Retinal pigment epithelial cell (primary cell): ENCODE data around the gene GNPAT.

ENCODE experiments used
- DNase-seq: peaks from one replicate; pipeline ENCODE4 v3.0.0-alpha.2; 2010; ENCODE audit warnings: low read depth
- H3K4me3 ChIP-seq: 2 replicates; pipeline ENCODE4 v1.5.1; 2011; ENCODE audit warnings: mild to moderate bottlenecking, low read length, control low read depth, moderate library complexity
- TF ChIP-seq, protein P1 (sequence below): conservative IDR thresholded peaks from 2 replicates; pipeline ENCODE4 v1.5.1; 2011; ENCODE audit warnings: low read depth, low read length, control low read depth, inconsistent platforms

GNPAT gene

DNA sequence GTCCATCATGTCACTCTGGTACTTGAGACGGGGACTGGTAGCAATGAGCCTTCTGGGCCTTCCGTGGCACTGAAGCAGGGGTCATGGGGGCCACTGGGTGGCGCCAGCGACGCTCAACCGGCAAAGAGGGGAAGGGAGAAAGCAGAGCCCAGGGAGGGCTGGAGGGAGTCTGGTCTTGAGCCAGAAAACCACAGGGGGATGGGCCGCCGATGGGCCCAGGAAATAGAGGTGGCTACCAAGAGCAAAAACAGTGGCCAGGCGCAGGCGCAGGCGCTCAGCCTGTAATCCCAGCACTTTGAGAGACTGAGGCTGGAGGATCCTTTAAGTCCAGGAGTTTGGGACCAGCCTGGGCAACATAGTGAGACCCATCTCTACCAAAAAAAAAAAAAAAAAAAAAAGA, 74.9 kb downstream of the GNPAT start:
- no peak overlapping the region for H3K4me3 ChIP-seq
- TF ChIP-seq, protein P1, sequence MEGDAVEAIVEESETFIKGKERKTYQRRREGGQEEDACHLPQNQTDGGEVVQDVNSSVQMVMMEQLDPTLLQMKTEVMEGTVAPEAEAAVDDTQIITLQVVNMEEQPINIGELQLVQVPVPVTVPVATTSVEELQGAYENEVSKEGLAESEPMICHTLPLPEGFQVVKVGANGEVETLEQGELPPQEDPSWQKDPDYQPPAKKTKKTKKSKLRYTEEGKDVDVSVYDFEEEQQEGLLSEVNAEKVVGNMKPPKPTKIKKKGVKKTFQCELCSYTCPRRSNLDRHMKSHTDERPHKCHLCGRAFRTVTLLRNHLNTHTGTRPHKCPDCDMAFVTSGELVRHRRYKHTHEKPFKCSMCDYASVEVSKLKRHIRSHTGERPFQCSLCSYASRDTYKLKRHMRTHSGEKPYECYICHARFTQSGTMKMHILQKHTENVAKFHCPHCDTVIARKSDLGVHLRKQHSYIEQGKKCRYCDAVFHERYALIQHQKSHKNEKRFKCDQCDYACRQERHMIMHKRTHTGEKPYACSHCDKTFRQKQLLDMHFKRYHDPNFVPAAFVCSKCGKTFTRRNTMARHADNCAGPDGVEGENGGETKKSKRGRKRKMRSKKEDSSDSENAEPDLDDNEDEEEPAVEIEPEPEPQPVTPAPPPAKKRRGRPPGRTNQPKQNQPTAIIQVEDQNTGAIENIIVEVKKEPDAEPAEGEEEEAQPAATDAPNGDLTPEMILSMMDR, result peak; percentile 67
- DNase-seq, result no peak

DNA sequence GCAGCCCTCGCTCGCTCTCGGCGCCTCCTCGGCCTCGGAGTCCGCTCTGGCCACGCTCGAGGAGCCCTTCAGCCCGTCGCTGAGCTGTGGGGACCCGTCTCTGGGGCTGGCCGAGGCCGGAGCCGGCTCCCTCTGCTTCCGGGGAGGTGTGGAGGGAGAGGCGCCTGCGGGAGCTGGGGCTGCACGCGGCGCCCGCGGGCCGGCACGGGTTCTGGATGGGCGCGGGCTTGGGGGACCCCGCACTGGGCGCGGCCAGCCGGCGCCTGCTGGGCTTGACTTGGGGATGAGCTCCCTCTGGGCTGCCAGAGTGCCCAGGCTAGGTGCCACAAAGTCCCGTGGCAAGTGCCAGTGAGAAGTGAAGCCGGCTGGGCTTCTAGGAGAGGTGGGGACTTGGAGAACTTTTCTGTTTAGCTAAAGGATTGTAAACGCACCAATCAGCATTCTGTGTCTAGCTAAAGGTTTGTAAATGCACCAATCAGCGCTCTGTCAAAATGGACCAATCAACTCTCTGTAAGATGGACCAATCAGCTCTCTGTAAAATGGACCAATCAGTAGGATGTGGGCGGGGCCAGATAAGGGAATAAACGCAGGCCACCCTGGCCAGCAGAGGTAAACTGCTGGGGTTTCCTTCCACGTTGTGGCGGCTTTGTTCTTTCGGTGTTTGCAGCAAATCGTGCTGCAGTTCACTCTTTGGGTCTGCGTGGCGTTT, 76.4 kb downstream of the GNPAT start:
- no peak for DNase-seq
- TF ChIP-seq, protein P1, result no peak
- H3K4me3 ChIP-seq, result no peak overlapping the region

DNA sequence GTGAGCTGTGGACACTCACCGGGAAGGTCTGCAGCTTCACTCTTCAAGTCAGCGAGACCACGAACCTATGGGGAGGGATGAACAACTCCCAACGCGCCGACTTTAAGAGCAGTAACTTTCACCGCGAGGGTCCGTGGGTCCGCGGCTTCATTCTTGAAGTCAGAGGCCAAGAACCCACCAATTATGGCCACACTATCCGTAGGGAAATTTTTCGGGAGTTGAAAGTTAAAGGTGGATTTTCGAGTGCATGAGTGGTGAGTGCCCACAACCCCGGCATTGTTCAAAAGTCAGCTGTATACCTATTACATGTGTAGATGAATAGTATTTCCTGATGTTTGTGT, 77.0 kb downstream of the GNPAT start:
- DNase-seq, result no peak
- no peak overlapping the region for H3K4me3 ChIP-seq
- TF ChIP-seq, protein P1, result no peak

DNA sequence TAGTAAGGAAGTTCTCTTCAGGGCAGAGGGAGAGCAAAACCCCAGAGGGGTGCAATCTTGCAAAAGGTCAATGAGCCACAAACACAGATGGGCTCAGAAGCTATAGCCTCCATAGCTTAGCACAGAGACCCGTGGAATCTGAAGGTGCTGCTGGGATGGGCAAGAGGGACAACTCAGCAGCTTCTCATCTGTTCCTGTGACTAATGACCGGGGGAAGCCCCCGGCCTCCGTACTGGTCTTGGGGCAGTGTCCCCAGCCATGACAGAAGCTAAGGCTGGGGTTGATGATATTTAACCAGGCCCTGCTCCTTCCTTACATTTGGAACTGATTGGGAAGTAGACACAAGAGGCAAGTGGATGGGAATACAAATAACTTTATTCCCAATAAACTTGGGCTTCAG, 77.6 kb downstream of the GNPAT start:
- TF ChIP-seq, protein P1, result no peak
- DNase-seq, result no peak
- H3K4me3 ChIP-seq, result no peak overlapping the region

DNA sequence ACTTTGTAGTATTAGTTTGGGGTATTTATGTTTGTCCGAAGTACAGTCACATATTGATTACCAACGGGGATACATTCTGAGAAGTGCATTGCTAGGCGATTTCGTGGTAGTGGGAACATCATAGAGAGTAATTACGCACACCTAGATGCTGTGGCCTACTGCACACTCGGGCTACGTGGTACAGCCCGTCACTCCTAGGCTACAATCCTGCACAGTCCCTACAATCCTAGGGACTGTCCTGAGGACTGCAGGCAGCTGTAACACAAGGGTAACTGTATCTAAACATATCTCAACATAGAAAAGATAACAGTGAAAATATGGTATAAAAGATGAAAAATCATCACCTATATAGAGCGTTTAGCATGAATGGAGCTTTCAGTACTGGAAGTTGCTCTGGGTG, 78.1 kb downstream of the GNPAT start:
- TF ChIP-seq, protein P1, result no peak
- H3K4me3 ChIP-seq, result no peak overlapping the region
- DNase-seq, result no peak

DNA sequence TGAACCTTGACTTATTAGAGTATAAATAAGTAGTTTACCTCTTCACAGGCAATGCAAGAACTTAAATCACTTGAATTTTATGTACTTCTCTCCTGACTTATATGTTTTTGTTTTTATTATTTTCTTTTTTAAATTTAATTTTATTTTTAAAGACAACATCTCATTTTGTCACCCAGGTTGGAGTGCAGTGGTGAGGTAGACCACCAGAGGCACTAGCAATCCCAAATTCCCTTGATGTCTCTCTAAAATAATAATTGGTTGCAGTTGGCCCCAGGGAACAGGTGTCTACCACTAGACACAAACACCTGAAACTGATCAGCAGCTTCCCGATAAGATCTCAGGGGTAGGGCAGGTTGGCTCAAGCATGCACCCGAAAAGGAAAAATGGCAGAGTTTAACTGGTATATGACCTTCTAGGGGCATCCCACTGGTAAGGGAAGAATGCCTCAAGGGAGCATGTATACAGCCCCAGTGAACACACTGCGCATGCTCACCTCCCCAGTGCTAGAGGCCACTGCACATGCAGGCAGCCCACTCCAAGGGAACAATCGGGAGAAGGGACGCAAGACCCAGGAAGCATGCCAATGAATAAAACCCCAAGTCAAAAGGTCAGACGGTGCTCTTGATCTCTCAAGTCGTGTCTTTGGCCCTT, 82.0 kb downstream of the GNPAT start:
- TF ChIP-seq, protein P1, result peak; percentile 20

DNA sequence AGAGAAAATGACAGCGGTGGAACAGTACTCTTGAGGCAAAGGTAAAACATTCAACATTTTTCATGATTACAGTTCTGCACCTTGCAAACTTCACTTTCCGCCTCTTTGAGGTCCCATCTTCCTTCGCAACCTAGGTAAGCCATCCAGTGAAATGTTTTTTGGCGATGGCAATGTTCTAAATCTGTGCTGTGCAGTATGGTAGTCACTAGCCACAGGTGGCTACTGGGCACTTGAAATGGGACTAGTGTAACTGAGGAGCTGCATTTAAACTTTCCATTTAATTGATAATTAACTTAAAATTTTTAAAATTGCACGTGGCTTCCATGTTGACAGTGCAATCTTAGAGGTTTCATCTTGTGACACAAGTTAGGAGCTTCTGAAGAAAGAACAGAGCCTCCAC, 83.6 kb downstream of the GNPAT start:
- H3K4me3 ChIP-seq, result no peak overlapping the region
- TF ChIP-seq, protein P1, result no peak
- DNase-seq, result no peak

More for the DNA sequence above, 82.0 kb downstream of the GNPAT start:
- no peak overlapping the region for H3K4me3 ChIP-seq
- DNase-seq, result no peak
